ENCODE data around the gene PFKFB1. TPM values are rescaled to one million over a fixed set of nuclear protein-coding genes. Genes with fewer than 3 reads are reported as not detected.

The PFKFB1 gene
- polyA plus RNA-seq, 4 donors = 0.27 to 0.78 (median 0.42) TPM

GRCh38 chrX:54928876-54929275, 65.1 kb downstream of the PFKFB1 start:
- DNase-seq (ENCODE audit: low read depth in 4 of 4, low spot score in 3 of 4) = no peak

GRCh38 chrX:54926978-54927377, 67.0 kb downstream of the PFKFB1 start:
- no peak for DNase-seq (ENCODE audit: low read depth in 4 of 4, low spot score in 3 of 4)

GRCh38 chrX:54923376-54923775, 70.6 kb downstream of the PFKFB1 start:
- no peak for DNase-seq (ENCODE audit: low read depth in 4 of 4, low spot score in 3 of 4)

DNA sequence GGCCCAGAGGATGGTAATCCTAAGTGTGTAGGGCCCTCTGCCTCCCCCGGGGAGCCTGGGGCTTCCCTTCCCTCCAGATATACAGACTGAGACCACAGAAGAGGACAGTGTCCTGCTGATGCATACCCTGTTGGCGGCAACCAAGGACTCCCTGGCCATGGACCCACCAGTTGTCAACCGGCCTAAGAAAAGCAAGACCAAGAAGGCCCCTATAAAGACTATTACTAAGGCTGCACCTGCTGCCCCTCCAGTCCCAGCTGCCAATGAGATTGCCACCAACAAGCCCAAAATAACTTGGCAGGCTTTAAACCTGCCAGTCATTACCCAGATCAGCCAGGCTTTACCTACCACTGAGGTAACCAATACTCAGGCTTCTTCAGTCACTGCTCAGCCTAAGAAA, 71.4 kb downstream of the PFKFB1 start:
- no peak for DNase-seq (ENCODE audit: low read depth in 4 of 4, low spot score in 3 of 4)

- DNase-seq (ENCODE audit: low read depth in 4 of 4, low spot score in 3 of 4) = peak; percentile 43 to 66 (median 52)
Observed at GRCh38 chrX:54921427-54922021, 72.5 kb downstream of the PFKFB1 start.

DNA sequence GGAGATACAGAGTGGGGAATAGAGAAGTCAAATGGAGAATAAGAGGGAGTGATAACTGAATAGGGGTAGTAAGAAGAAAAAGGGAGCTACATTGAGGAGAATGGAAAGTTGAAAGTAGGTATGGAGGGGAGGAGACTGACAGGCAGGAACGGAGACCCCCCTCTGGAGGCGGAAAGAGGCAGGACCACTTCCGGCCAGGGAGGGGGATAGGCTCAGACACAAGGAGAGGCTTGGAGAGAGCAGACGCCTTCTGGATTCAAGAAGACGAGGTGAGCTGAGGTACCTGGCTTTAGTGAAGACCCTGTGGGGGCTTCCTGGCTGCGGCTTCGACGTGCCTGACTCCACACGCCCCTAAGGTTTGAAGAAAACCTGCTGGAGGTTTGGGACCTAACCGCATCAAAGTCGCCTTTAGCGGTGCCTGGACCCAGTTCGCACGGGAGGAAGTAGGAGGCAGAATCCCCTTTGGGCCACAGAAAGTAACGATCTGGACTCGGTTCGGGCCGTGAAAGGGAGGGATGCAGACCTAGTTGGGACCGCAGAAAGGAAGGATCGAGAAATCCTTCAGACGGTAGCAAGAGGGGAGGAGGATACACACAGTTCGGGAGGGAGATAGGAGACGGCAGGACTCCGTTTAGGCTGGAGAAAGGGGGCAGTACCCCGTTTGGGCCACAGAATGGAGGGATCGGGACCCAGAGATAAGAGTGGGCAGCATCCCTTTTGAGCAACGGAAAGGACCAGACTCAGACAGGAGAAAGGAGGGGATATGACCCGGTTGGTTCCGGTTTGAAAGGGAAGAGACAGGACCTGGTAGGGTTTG, 73.2 kb downstream of the PFKFB1 start, which contains the start of gene TRO:
Gene TRO (plus strand): TSS at position 215 of the 817 bp plus-strand sequence. CDS start 1,423 bp downstream, outside the sequence.
- peak; percentile 20 to 27 (median 20) for DNase-seq (ENCODE audit: low read depth in 4 of 4, low spot score in 3 of 4)

GRCh38 chrX:54909941-54910340, 84.0 kb downstream of the PFKFB1 start:
- DNase-seq (ENCODE audit: low read depth in 4 of 4, low spot score in 3 of 4) = no peak

DNA sequence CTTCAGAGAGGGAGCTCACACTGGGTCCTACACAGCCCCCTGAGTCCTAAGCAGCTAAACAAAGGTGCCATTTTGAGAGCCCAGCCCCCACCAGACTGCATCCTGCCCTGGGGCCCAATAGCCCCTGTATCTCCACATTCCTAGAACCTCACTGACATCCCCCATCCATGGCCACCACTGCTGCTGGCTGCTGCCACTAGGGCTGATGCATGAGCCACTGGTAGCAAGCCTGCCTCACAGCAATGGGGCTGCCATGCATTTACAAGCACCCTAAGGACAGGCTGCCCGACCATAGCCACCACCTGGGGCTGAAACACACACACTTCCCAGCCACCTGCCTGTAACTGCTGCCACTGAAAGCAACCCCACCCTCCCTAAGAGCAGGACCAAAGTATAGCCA, 99.8 kb downstream of the PFKFB1 start:
- no peak for DNase-seq (ENCODE audit: low read depth in 4 of 4, low spot score in 3 of 4)

DNA sequence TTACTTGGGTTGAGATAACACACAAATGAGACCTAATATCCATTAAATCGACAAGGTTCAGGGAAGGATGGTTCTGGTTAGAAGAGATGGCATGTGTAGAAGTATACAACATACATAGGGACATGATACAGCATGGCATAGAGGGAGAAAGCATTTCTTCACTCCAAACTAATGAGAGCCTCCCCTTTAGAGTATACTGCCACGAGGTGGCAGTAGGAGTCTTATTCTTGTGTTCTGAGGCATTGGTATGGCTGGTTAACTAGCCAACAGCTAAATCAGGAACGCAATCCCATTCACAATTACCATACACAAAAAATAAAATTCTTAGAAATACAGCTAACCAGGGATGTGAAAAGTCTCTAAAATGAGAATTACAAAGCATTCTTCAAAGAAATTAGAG, 102.4 kb downstream of the PFKFB1 start:
- DNase-seq (ENCODE audit: low read depth in 4 of 4, low spot score in 3 of 4) = no peak

DNA sequence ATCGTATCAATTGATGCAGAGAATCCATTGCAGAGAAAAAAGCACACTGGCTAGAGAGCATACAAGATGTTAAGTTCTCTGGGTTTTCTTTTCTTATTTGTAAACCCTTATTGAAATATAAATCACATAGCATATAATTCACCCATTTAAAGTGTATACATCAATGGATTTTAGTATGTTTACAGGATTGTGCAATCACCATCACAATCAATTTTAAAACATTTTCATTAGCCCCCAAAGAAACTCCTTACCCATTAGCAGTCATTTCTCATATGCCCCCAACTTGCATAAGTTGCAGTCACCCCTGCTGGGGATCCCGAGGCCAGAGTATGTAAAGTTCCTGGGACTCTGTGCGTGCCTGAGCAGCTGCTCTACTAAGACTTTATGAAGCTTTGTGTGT, 108.2 kb downstream of the PFKFB1 start:
- no peak for DNase-seq (ENCODE audit: low read depth in 4 of 4, low spot score in 3 of 4)

Other genes starting within 250 kb of the PFKFB1 start
- under 1 TPM; 0.03 to 0.05 (median 0.04) TPM for gene ITIH6, start 195.9 kb downstream of the PFKFB1 start, polyA plus RNA-seq (ENCODE audit: insufficient read length in 4 of 4)
- 100 to 1,000 TPM; 677 to 747 (median 718) TPM for gene MAGED2, start 186.4 kb downstream of the PFKFB1 start, polyA plus RNA-seq (ENCODE audit: insufficient read length in 4 of 4)
- 100 to 1,000 TPM; 107 to 157 (median 121) TPM for gene TRO, start 73.4 kb downstream of the PFKFB1 start, polyA plus RNA-seq (ENCODE audit: insufficient read length in 4 of 4)
- 10 to 100 TPM; 13.0 to 17.5 (median 16.3) TPM for gene APEX2, start 6.2 kb upstream of the PFKFB1 start, polyA plus RNA-seq (ENCODE audit: insufficient read length in 4 of 4)
- 100 to 1,000 TPM in 1 of 4 donors, 10 to 100 TPM in 3; 11.7 to 234 (median 13.0) TPM for gene ALAS2, start 36.8 kb upstream of the PFKFB1 start, polyA plus RNA-seq (ENCODE audit: insufficient read length in 4 of 4)
- under 1 TPM in 1 of 4 donors, not detected in 3; 0.66 TPM for gene PAGE2B, start 80.8 kb upstream of the PFKFB1 start, polyA plus RNA-seq (ENCODE audit: insufficient read length in 4 of 4)
- gene PAGE2, start 94.8 kb upstream of the PFKFB1 start, polyA plus RNA-seq (ENCODE audit: insufficient read length in 4 of 4) = not detected
- gene PAGE5, start 226.2 kb upstream of the PFKFB1 start, polyA plus RNA-seq (ENCODE audit: insufficient read length in 4 of 4) = not detected

Measured in left renal pelvis (tissue), 4 donors.